Activated CD4-positive, alpha-beta T cell treated with anti-CD3 and anti-CD28 coated beads, Interleukin-2, Interleukin-6, amounts not matched to agents 100 ng/mL and 50 ng/mL, durations not matched to agents 16 hours and 8 hours (primary cell): ENCODE measurements around the gene OPCML.

ENCODE experiments used
- DNase-seq: peaks from one replicate; pipeline ENCODE4 v3.0.0-alpha.2; 2020

The OPCML gene

GRCh38 chr11:133224271-133224670 is 308.0 kb downstream of the OPCML start:
- DNase-seq, result no peak

DNA sequence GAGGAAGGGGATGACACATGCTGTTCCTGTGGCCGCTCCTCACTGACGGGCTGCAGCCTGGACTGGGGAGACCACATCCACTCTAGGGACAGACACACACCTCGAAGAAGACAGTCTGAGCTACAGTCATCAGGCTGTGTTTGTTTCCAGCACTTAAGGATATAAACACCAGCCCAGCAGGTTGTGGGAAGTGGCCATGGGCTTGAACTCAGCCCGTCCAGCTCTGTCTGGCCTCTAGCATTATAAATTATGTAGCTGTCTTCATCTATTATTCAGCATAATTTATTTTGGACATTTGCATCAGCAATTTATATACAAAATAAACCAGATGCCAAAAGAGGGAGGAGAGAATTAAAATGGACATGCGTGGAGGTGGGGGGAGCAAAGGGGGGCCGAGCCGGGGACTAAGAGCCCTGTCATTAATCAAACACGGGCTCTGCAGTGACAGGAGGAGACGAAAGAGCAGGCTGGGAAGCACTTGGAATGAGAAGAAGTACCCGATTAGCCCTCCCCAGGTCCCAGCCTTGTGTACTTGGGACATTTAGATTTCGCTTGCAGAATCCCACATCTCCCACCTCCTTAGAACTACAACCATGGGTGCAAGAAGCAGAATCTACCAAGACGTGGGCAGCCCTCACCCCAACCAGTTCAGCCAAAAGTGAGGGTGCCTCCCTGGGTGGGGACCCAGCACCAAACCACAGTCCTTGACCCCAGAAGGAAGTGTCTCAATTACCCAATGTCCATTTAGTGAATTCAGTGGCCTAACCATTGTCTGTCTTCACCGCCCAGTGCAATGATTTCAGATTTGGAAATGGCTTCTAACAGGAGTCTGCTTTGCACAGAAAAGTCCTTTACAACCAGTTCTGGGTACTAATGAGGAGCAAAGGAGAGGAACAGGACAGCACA is 309.6 kb downstream of the OPCML start:
- DNase-seq, result no peak

DNA sequence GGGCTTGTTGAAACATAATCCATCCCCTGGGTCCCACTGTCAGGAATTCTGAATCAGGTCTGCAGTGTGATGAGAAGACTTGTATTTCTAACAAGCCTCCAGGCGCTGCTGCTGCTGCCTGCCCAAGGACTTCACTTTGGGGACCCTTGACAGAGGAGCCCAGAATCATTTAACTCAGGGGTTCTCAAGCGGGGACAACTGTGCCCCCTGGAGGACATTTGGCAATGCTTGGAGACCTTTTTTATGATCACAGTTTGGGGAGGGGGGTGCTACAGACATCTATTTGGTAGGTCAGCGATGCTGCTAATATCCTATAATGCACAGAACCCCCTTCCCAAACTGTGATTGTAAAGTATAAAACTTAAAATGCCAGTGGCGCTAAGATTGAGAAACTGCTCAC is 312.8 kb downstream of the OPCML start:
- DNase-seq, result no peak

GRCh38 chr11:133216813-133217212 is 315.5 kb downstream of the OPCML start:
- DNase-seq, result no peak

- DNase-seq, result no peak
These were observed 316.6 kb downstream of the OPCML start for GRCh38 chr11:133215596-133216230.

DNA sequence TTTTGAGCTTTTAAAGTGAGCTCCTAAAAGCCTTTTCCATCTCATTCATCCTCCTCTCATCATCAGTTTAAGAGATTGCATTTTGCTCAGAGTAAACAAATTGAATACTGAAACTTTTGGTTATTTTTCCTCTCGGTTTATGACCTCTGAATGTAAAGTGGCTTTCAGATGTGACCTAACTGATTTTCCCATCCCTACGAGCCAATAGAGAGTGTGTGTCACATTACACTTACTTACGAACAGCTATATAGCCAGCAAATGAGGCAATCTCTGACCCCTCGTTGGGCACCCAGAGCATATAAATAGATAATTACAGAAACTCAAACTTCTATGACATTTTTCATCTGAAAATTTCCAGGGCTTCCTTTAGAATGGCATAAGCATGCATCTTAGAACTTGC is 317.7 kb downstream of the OPCML start:
- DNase-seq, result no peak

DNA sequence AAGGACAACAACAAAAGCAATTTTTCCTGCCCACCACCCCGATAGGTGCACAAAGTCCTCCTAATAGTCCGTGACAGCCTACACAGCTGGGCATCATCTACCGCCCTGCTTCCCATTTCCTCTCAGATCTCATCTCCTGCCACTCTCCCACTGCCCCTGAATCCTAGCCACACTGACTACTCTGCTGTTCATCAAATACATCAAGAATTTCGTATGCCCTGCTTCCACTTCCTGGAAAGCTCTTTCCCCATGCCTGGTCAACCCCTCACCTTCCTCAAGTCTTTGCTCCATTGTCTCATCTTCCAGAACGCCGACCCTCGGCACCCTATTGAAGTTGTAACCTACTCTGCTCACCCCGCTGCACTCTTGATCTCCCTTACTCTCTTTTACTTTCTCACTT is 320.1 kb downstream of the OPCML start:
- no peak for DNase-seq

- no peak for DNase-seq
These were observed 324.3 kb downstream of the OPCML start for GRCh38 chr11:133207995-133208394.

- DNase-seq, result no peak
These were observed 325.8 kb downstream of the OPCML start for GRCh38 chr11:133206313-133207005.

DNA sequence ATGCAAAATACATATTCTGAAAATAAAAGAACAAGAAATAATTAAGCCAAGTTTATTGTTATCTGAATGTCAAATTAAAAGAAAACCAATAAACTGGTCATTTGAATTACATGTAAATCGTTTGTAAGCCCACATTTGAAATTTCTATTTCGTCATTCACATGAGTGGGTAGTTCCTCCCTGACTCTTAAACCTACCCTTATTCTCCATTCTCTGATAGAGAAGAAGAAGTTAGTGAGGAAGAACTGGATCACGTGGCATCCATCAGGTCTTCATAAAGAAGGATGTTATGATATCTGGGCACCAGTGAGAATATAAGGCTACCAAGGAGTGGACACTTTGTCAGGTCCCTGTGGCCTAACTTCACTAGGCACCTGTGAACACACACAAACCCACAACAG is 328.1 kb downstream of the OPCML start:
- DNase-seq, result no peak

DNA sequence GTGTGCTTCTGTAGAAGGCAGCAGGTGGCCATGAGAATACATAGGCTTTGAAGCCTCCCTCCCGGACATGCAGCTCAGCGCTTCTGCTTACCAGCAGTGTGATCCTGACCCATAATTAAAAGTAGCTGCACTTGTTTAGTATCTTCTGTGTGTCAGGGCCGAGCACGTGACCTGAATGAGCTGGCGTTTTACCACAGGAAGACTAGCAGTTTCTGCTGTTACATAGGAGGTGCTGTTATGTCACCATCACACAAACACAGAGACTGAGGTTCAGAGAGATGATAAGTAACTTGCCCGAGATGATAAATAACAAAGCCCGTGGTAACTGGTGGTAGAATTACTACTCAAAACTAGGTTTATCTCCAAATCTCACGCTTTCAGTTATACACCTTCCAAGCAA is 329.5 kb downstream of the OPCML start:
- no peak for DNase-seq

DNA sequence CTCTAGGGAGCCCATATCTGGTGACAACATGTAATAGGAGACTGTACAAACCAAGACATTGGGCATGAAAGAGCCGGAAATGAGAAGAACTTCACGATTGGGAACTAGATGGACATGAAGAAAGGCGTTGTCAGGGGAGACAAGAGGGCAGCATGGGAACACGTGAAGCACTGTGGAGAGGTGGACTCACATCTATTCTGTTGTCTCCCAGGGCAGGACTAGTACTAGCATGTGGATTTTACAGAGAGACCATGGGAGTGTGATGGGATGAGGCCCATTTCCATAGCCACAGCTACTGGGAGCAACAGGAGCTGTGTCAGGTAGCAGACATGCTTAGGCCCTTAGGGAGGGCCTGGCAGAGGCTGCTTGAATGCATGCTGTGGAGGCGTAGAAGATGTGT is 333.9 kb downstream of the OPCML start:
- DNase-seq, result no peak

DNA sequence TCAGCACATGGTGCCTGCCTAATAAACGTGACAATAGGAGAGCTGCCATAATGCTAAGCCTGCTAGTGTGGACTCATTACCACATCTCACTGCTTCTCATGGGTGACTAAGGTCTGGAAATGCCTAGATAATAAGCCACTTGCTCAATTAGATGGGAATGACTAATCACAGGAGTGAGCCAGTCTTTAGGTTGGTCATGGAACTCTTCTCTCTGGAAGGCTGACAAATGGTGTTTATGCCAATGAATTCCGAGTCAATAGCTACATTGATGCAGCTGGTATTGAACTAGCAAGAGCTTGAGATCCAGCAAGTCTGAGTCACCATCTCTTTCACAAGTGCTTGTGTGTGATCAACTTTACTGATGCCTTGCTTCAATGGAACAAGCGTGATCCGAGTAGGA is 334.9 kb downstream of the OPCML start:
- DNase-seq, result no peak

DNA sequence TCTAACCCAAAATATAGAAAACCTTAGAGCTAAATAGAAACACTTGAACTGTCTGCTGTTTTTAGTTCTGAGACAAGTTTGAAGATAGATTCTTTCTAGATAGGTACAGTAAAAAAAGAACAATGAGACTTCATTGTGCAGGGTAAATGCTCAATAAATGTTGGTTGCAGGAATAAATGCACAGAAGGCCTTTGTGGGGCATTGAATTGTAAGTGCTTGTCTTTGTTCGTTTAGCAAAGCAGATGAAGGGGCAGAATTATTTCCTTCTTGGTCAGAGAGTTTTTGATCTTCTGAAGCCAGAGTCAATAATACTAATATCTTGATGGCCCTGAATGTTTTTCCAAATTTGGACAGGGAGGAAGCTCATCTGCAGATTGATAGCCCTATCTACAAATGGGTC is 340.4 kb downstream of the OPCML start:
- DNase-seq, result no peak

DNA sequence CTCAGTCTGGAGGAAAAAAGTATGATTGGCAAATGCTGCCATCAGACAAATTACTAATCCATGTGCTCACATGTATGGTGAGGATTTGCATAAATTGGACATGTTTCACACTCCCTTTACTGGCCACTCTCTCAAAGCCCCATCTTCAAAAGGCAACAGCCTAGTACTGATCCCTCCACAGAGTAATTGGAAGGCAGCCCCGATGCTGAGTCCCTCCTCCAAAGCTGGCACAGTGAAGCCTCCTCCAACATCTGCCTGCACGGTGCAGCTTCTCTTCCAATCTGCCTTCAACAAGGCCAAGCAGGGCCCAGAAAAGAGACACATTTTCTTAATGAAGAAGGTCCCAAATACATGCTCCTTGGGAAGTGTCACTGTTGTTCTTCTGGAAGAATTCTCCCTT is 350.6 kb downstream of the OPCML start:
- no peak for DNase-seq

GRCh38 chr11:133181066-133181465 is 351.2 kb downstream of the OPCML start:
- no peak for DNase-seq

GRCh38 chr11:133180201-133180600 is 352.1 kb downstream of the OPCML start:
- no peak for DNase-seq

DNA sequence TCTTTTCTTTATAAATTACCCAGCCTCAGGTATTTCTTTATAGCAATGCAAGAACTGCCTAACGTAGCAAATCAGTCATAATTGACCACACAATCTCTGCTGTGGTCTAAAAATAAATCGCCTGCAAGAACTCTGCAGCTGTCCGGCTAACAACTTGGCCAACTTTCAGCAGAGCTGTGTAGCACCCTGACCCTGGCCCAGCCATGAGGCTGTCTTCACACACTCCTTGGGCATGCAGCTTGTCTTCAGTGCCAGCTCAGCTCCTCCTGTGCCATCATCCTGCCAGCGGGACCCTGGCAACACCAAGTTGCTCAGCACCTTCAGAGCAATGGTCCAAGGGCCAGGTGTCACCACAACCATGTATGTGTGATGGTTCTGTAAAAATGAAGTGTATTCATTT is 355.6 kb downstream of the OPCML start:
- no peak for DNase-seq

GRCh38 chr11:133175103-133175502 is 357.2 kb downstream of the OPCML start:
- DNase-seq, result no peak

DNA sequence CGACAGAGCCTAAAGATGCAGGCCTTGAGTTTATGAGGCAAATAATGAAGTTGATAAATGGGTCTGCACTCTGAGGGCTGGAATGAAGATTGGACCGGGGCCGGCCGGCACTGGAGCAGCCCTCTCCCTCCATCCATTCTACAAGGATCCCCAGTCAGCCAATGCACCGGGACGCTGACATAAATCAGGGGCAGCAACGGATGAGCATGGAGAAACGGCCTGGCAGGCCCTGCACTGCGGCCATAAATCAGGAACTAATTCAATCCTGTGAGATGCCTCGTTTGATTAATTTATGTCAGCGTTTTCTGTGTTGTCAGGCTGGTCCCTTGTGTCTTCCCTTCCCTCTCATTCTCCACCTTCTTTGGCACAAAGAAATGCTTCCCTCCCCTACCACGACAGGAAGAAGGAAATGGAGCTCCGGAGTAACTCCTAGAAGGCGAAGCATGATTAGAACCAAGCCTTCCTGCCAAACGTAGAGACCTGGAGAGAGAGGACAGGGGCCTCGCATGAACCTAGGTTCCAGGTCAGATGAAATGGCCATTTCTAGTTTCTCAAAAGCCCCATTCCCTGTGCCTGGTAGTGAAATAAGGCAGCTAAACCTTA is 358.4 kb downstream of the OPCML start:
- DNase-seq, result no peak

GRCh38 chr11:133172349-133172748 is 360.0 kb downstream of the OPCML start:
- DNase-seq, result no peak

DNA sequence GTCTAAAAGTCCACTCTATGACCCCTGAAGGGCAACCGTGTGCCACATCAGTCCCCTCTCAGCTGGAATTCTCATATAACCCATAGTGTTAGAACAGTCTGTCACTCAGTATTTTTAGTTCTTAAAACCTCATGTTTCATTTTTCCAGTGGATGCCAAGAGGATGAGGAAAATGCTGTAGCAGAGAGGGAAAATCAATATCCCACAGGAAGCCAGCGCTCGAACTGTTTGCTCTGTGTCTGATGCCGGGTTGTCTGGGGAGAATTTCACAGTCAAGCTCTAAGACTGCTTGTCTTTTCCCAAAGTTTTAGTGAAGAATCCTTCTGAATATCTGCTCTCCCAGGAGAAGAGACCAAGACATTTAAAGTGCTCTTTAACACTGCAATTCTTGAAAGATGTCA is 360.9 kb downstream of the OPCML start:
- DNase-seq, result no peak

- no peak for DNase-seq
These were observed 364.3 kb downstream of the OPCML start for GRCh38 chr11:133168016-133168415.

DNA sequence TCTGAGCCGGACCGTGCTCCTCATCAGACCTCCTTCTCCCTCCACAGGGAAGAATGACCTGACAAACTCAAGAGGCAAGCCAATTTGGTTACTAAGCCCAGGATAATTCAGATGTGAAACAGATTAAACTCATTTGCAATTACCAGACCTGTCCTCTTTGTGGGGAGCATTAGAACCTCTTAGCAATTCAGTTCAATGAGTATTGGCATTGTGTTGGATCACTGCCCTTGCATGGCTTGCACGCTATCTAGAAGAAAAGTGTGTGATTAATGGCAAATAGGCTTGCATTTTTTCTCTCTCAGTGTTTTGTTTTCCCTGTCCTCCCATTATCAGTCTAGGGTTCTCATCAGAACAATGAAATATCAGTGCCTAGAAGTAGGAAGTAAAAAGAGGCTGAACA is 365.6 kb downstream of the OPCML start:
- DNase-seq, result no peak
